Activated CD4-positive, alpha-beta T cell treated with anti-CD3 and anti-CD28 coated beads, Interleukin-2, amount 50 U/mL, for 16 hours (primary cell): Measurements from ENCODE around the gene EXOSC2.

Experiments used
- DNase-seq: peaks from one replicate; pipeline ENCODE4 v3.0.0-alpha.2; 2020

EXOSC2 gene

DNA sequence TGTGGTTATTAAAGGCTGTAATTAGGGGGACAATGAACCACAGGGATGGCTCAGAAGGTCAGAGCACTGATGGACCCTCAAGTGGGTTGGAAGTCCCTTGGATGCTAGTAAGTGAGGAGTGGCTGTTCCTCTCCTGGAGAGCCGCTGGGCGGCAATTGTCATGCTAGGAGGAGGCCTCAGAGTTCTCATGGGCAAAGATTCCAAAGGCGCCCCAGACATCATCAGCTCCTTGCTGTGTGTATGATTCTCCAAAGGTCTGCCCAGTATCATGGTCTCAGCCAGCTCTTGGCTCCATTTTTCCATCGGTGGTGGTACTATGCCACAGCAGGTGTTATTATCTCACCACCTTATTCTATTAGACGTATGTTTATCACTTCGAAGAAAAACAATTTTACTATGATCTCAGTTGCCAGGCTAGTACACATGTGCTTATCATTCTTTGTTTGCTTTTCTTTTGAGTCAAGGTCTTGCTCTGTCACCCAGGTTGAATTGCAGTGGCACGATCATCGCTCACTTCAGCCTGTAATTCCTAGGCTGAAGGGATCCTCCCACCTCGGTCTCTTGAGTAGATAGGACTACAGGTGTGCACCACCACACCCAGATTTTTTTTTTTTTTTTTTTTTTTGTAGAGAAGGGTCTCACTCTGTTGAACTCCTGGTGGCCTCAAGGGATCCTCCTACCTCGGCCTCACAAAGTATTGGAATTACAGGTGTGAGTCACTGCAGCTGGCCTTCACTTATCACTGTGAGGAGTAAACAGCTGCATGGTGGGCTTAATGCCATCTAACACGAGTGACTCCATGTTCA, 46.8 kb downstream of the EXOSC2 start:
- DNase-seq, result no peak

DNA sequence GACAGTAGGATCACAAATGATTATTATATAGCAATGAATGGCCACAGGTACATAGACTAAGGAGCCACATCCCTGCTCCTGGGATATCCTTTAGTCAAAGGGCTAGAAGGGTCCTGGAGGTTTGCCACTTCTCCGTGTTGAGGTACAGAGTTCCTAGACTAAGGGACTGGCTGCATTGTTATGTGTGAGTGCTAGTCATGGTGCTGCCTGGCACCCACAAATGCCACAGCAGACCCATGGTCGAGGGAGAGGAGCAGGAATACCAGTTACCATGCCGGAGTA, 47.4 kb downstream of the EXOSC2 start:
- DNase-seq, result no peak

GRCh38 chr9:130741831-130742449, 48.4 kb downstream of the EXOSC2 start:
- no peak for DNase-seq

GRCh38 chr9:130743656-130744055, 50.1 kb downstream of the EXOSC2 start:
- no peak for DNase-seq

DNA sequence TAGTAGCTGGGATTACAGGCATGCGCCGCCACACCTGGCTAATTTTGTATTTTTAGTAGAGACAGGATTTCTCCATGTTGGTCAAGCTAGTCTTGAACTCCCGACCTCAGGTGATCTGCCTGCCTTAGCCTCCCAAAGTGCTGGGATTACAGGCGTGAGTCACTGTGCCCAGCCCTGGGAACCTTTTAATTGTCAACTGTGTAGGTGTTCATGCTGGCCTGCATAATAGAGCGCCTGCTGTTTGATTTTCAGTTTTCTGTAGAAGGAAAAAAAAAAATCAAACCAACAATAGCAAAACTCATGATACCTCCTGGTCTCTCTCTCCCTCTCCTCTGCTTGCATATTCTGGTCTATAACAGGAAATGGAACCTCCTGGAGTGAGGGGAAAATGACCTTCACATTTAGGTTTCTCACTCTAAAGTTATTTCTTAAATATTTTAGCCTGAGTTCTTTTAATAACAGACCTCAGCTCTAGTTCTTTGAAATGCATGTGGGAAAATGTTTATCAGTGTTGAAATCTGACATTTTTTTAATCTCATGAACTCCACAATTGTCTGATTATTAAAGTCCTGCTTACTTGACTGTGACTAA, 51.7 kb downstream of the EXOSC2 start:
- no peak for DNase-seq

- DNase-seq, result no peak
Measured at GRCh38 chr9:130745829-130746228, 52.2 kb downstream of the EXOSC2 start.

- no peak for DNase-seq
Measured at GRCh38 chr9:130746434-130747212, 53.0 kb downstream of the EXOSC2 start.

DNA sequence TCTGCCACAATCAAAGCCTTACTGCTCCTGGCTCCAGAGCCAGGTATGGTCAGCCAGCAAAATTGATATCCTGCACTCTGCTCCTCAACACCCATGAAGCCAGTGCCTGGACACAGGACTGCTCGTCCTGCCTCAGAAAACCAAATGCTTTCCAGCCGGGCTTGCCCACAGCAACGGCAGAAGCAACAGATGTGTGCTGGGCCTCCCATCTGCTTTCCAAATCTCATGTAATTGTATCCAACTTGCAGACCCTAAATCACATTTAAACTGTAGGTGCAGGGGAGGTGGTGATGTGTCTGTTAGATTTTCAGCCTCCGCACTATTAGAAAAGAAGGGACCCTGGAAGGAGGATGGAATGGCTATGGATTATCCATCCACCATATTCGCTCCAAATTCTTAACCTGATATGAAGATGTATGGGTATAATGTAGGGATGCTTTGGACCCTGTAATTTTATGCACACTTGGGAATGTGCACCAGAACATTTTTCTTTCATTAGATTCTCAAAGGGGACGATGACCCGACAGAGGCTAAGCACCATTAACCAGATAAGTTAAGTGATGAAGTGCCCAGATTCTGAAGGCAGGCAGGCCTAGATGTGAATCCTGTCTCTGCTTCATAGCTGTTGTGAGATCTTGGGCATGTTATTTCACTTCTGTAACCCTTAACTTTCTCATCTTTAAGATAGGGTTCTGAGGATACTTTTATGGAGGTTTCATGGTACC, 58.2 kb downstream of the EXOSC2 start:
- no peak for DNase-seq
